Measurements from ENCODE around the gene CHPF. TPM values are rescaled to one million over a fixed set of nuclear protein-coding genes. Genes with fewer than 3 reads are reported as not detected.

The CHPF gene
- total and polyA plus RNA-seq, 2 donors (not counting 3 experiments of a cell fraction or from before 2014, with no cell fraction given): 0.24 to 0.32 TPM

- ChIA-PET CTCF (interaction anchor here (1.0 to 4.9 kb wide), 8 partner anchors 9 to 151 kb away, joined by 3 to 47 read pairs (median 8); a partner anchor contains a TSS), POLR2A (no interaction called here)
- Histone ChIP-seq H3K4me1 (ENCODE audit: control insufficient read depth, extremely low read depth, insufficient read depth, low read length) (peaks cover 7% of the 10 kb centered on the region), H3K27me3 (ENCODE audit: control insufficient read depth in 2 of 2, insufficient read depth in 2 of 2, low read length in 2 of 2) (peaks cover 15 to 16% of the 10 kb centered on the region in 2 experiments), H2AFZ (ENCODE audit: low read depth, low read length) (no peak overlapping the region), H3K79me2 (ENCODE audit: control insufficient read depth, insufficient read depth, low read length) (no peaks in the 10 kb centered on the region), H3K9me1 (replicated peaks; ENCODE audit: control insufficient read depth, extremely low read depth, insufficient read depth, low read length) (no peaks in the 10 kb centered on the region), H3K9me3 (replicated peaks; ENCODE audit: control insufficient read depth, insufficient read depth, low read length) (no peaks in the 10 kb centered on the region), H3K36me3 (ENCODE audit: control insufficient read depth in 2 of 2, extremely low read depth in 1 of 2, insufficient read depth in 2 of 2, low read length in 2 of 2) (no peaks in the 10 kb centered on the region), H3K27ac (ENCODE audit: insufficient read depth, low read depth, low read length) (no peak overlapping the region), H3K4me3 (replicated peaks in 1 of 3; ENCODE audit: insufficient read depth in 1 of 3, low read depth in 1 of 3, low read length in 3 of 3) (no peak overlapping the region), H3K4me2 (ENCODE audit: insufficient read depth, low read length) (no peak overlapping the region), H3K9ac (replicated peaks; ENCODE audit: extremely low read depth, insufficient read depth, low read length) (no peak overlapping the region), H4K20me1 (replicated peaks; ENCODE audit: control insufficient read depth, extremely low read depth, insufficient read depth, low read length) (no peaks in the 10 kb centered on the region)
- DNase-seq (ENCODE audit: low read depth, low spot score) (no peak), FAIRE-seq (no peak)
- intact Hi-C loops (cut with micrococcal nuclease): no loop called here
- dilution Hi-C loops (cut with MboI; ENCODE audit: extremely low pct_ligation_motif_present, low sequenced_read_pairs): no loop called here
- no peak for TF ChIP-seq FOS (IDR thresholded peaks at IDR 0.05; ENCODE audit: borderline replicate concordance, insufficient read depth, low read length)
- no peak for TF ChIP-seq JUN (IDR thresholded peaks at IDR 0.05; ENCODE audit: borderline replicate concordance, insufficient read depth, insufficient read length, low read depth)
- TF ChIP-seq MYC (IDR thresholded peaks at IDR 0.05; ENCODE audit: low read depth, low read length): no peak
- no peak for TF ChIP-seq POLR2A (IDR thresholded peaks at IDR 0.05; ENCODE audit: low read depth, low read length)
- TF ChIP-seq CTCF (IDR thresholded peaks at IDR 0.05; ENCODE audit: extremely low read depth in 1 of 2, insufficient read depth in 1 of 2, low read depth in 1 of 2, low read length in 2 of 2): no peak
- TF ChIP-seq GATA2 (IDR thresholded peaks at IDR 0.05; ENCODE audit: insufficient read depth, insufficient read length, low read depth, low read length): no peak
- TF ChIP-seq EZH2 (IDR thresholded peaks at IDR 0.05; ENCODE audit: borderline replicate concordance, low read depth, low read length, severe bottlenecking): no peak
- no peak for TF ChIP-seq POLR2AphosphoS5 (IDR thresholded peaks at IDR 0.05; ENCODE audit: insufficient read depth, low read depth, low read length)
- no peak for TF ChIP-seq MAX (IDR thresholded peaks at IDR 0.05; ENCODE audit: insufficient read depth, insufficient read length)
- no TSS peak for BruUV-seq (replicated peaks)
Measured at GRCh38 chr2:219538956-219539788, 4.4 kb downstream of the CHPF start.
